Motor neuron (in vitro differentiated cells): ENCODE data around the gene WNT9B. TPM values are rescaled to one million over a fixed set of nuclear protein-coding genes. Genes with fewer than 3 reads are reported as not detected.

Experiments used
- ATAC-seq, 8 experiments: fragments of 200-7000 bp; cut with Tn5 transposase; replicated peaks in 6 of 8; 2 replicates each; pipeline ENCODE4 v1.8.0; 2021; ENCODE audit warnings: mild to moderate bottlenecking in 8 of 8, moderate library complexity in 8 of 8
- H3K27ac ChIP-seq, 2 donors: fragments of 250-450 bp; sonication (Bioruptor Pico); 2 replicates each; pipeline ENCODE4 v1.9.0; 2021; ENCODE audit warnings: antibody characterized with exemption in 2 of 2, mild to moderate bottlenecking in 2 of 2, moderate library complexity in 1 of 2
- H3K4me1 ChIP-seq, 2 donors: fragments of 250-450 bp; sonication (Bioruptor Pico); replicated peaks in 1 of 2; 2 replicates each; pipeline ENCODE4 v1.6.1; 2021; ENCODE audit warnings: antibody characterized with exemption in 2 of 2, mild to moderate bottlenecking in 2 of 2, moderate library complexity in 1 of 2
- H3K4me3 ChIP-seq, 5 donors: fragments of 250-450 bp; sonication (Bioruptor Pico); 2 replicates each; pipeline ENCODE4 v1.9.0; 2021; ENCODE audit warnings: antibody characterized with exemption in 5 of 5, mild to moderate bottlenecking in 5 of 5, moderate library complexity in 4 of 5
- WGBS, 10 experiments: fragments of 450-650 bp; shearing (Covaris generic); methylation state at CpG; one replicate each; pipeline ENCODE4 v1.0.0; 2022; 5-methylcytosine and 5-hydroxymethylcytosine counted together
- in situ Hi-C, 9 experiments: fragments of 400-800 bp; cut with MboI; loops; one replicate each; pipeline ENCODE4 v1.15.0; 2021; ENCODE audit warnings: low sequenced_read_pairs in 9 of 9, low pct_unique_long_range_greater_than_20kb in 2 of 9; ENCODE audit not compliant: unreplicated experiment in 9 of 9
- total RNA-seq, 8 experiments: library from RNA; unstranded; fragments of 300-600 nt; gene quantifications; 2 replicates each; pipeline versions ENCODE4 v1.2.3 to v1.2.4, GENCODE V29; 2022

Gene WNT9B
- total RNA-seq, 8 experiments from 2014 or later, result 0.14 to 1.4 (median 0.29) TPM; not detected in 2

GRCh38 chr17:46881015-46881414 lies 29.6 kb downstream of the WNT9B start:
- ATAC-seq, result no peak
- in situ Hi-C loops, result no loop called here
- H3K4me1 ChIP-seq, result no peaks in the 10 kb centered on the region
- 0 to 80% (median 30%) methylated on average over 1 to 4 of the region's 5 CpGs; no CpG with 5 or more reads in 5 of the 10 experiments for WGBS, 10 experiments
- no peak overlapping the region for H3K4me3 ChIP-seq
- no peak overlapping the region for H3K27ac ChIP-seq

- Histone ChIP-seq H3K4me3 (no peak overlapping the region), H3K27ac (no peak overlapping the region), H3K4me1 (no peaks in the 10 kb centered on the region)
- in situ Hi-C loops, result no loop called here
- 56 to 90% (median 88%) methylated on average over 3 to 6 of the region's 8 CpGs; no CpG with 5 or more reads in 7 of the 10 experiments for WGBS, 10 experiments
- no peak for ATAC-seq
Measured at GRCh38 chr17:46882666-46883065, 31.3 kb downstream of the WNT9B start.

GRCh38 chr17:46883871-46884520 lies 32.6 kb downstream of the WNT9B start:
- WGBS, 10 experiments, result 17% methylated on average over 1 of the region's 19 CpGs; no CpG with 5 or more reads in 8 of the 10 experiments
- Histone ChIP-seq H3K27ac (no peak overlapping the region), H3K4me3 (no peak overlapping the region), H3K4me1 (no peaks in the 10 kb centered on the region)
- peak in 5 of 8 experiments; percentile 41 to 62 (median 48) for ATAC-seq
- in situ Hi-C loops, result no loop called here

- Histone ChIP-seq H3K4me3 (no peak overlapping the region), H3K4me1 (no peaks in the 10 kb centered on the region), H3K27ac (no peak overlapping the region)
- in situ Hi-C loops, result no loop called here
- 15 to 100% (median 70%) methylated on average over 2 to 6 of the region's 7 CpGs; no CpG with 5 or more reads in 5 of the 10 experiments for WGBS, 10 experiments
- ATAC-seq, result no peak
Measured at GRCh38 chr17:46884552-46884951, 33.2 kb downstream of the WNT9B start.

GRCh38 chr17:46885415-46886309 lies 34.3 kb downstream of the WNT9B start:
- Histone ChIP-seq H3K4me3 (no peak overlapping the region), H3K4me1 (no peaks in the 10 kb centered on the region), H3K27ac (no peak overlapping the region)
- WGBS, 10 experiments, result 40 to 88% (median 65%) methylated on average over 1 to 8 of the region's 10 CpGs; no CpG with 5 or more reads in 4 of the 10 experiments
- no peak for ATAC-seq
- in situ Hi-C loops, result no loop called here

DNA sequence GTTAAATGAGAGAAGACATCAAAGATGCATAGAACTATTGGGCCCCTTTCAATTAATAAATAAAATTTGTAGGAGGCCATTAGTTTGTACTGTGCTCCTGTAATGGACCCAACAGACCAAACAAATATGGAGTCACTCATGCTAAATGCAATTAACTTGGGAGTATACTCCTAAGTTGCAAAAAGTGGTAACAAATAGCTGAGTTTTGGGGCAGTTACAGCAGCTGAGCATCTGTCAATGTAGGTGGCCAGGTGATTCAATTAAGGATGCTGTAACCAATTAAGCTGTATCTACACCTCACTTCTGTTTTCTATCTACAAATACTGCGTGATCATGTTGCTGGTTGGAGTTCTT lies 34.9 kb downstream of the WNT9B start:
- ATAC-seq, result no peak
- H3K4me1 ChIP-seq, result no peaks in the 10 kb centered on the region
- 0 to 83% (median 80%) methylated on average over 1 of the region's 1 CpG; no CpG with 5 or more reads in 4 of the 10 experiments for WGBS, 10 experiments
- H3K27ac ChIP-seq, result no peak overlapping the region
- H3K4me3 ChIP-seq, result no peak overlapping the region
- in situ Hi-C loops, result no loop called here

- in situ Hi-C loops, result no loop called here
- no peak for ATAC-seq
- H3K4me1 ChIP-seq, result no peaks in the 10 kb centered on the region
- no peak overlapping the region for H3K4me3 ChIP-seq
- 0 to 93% (median 71%) methylated on average over 1 to 2 of the region's 3 CpGs; no CpG with 5 or more reads in 5 of the 10 experiments for WGBS, 10 experiments
- no peak overlapping the region for H3K27ac ChIP-seq
Measured at GRCh38 chr17:46887717-46888116, 36.3 kb downstream of the WNT9B start.

- 0 to 67% (median 40%) methylated on average over 1 of the region's 1 CpG; no CpG with 5 or more reads in 5 of the 10 experiments for WGBS, 10 experiments
- H3K4me1 ChIP-seq, result no peaks in the 10 kb centered on the region
- no peak overlapping the region for H3K27ac ChIP-seq
- no peak overlapping the region for H3K4me3 ChIP-seq
- ATAC-seq, result no peak
- in situ Hi-C loops, result no loop called here
Measured at GRCh38 chr17:46888727-46889126, 37.3 kb downstream of the WNT9B start.

DNA sequence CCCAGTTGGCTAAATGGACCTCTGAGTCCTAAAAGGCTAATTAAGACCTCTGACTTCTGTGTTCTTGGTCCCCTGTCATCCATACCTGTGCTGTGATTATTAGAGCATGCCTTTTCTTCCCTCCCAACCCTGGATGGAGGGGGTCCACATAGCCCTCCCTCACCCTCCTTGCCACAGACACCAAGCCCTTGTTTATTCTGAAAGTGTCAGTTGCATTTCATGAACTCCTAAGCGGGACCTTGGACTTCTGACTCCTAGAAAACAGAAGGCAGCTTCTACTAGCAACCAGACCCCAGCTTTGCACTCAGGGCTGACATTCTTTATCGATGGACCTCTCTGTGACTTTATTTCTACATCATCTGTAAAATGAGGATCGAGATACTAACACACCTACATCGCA lies 38.1 kb downstream of the WNT9B start:
- in situ Hi-C loops, result no loop called here
- no peak for ATAC-seq
- 49 to 100% (median 84%) methylated on average over 1 to 4 of the region's 4 CpGs; no CpG with 5 or more reads in 3 of the 10 experiments for WGBS, 10 experiments
- no peak overlapping the region for H3K27ac ChIP-seq
- no peak overlapping the region for H3K4me3 ChIP-seq
- no peaks in the 10 kb centered on the region for H3K4me1 ChIP-seq

- no peak overlapping the region for H3K4me3 ChIP-seq
- no peaks in the 10 kb centered on the region for H3K4me1 ChIP-seq
- ATAC-seq, result peak in 1 of 8 experiments; percentile 18
- H3K27ac ChIP-seq, result no peak overlapping the region
- 0 to 71% (median 40%) methylated on average over 1 to 8 of the region's 13 CpGs; no CpG with 5 or more reads in 1 of the 10 experiments for WGBS, 10 experiments
- in situ Hi-C loops, result no loop called here
Measured at GRCh38 chr17:46889992-46890564, 38.7 kb downstream of the WNT9B start.

DNA sequence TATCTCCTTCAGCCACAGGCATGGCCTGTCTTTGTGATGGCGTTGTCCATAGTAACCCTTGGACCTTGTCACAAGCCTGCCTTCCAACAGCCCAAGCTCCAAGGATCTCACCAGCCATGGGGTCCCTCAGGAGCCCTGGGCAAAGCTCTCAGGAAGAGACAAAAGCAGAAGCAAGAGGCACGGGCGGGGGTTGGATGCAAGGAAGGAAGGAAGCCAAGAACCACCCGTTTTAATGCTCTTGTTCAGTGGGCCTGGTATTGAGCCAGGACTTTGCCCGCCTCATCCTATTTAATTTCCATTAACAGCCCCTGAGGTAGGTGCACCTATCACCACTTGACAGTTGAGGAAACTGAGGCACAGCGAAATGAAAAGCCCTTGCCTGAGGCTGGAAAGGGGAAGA lies 39.3 kb downstream of the WNT9B start:
- in situ Hi-C loops, result no loop called here
- Histone ChIP-seq H3K27ac (no peak overlapping the region), H3K4me3 (no peak overlapping the region), H3K4me1 (no peaks in the 10 kb centered on the region)
- 37 to 76% (median 68%) methylated on average over 4 to 6 of the region's 6 CpGs; no CpG with 5 or more reads in 6 of the 10 experiments for WGBS, 10 experiments
- ATAC-seq, result no peak

DNA sequence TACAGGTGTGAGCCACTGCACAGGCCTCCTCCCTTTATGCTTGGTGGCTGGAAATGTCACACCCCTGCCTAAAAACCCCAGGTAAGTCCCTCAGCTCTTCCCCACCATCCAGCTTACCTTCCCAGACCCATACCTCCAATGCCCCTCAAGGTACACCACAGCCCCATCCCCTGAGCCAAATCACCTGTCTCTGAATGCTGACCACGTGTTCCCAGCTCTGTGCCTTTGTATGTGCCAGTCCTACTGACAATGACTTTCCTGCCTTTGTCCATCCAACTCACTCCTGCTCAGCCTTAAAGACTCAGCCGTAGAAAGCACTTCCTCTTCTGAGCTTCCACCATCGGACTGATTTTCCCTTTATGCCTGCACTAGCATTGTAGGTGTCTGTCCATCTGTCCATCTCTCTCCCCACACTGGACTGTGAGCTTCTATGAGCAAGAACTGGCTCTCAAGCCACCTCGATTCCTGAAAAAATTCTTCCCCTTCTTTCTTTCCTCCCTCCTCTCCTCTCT lies 40.9 kb downstream of the WNT9B start:
- 0 to 89% (median 50%) methylated on average over 1 to 4 of the region's 4 CpGs; no CpG with 5 or more reads in 2 of the 10 experiments for WGBS, 10 experiments
- in situ Hi-C loops, result no loop called here
- ATAC-seq, result no peak
- Histone ChIP-seq H3K27ac (no peak overlapping the region), H3K4me3 (no peak overlapping the region), H3K4me1 (no peaks in the 10 kb centered on the region)

GRCh38 chr17:46894024-46894423 lies 42.6 kb downstream of the WNT9B start:
- Histone ChIP-seq H3K4me1 (no peaks in the 10 kb centered on the region), H3K4me3 (no peak overlapping the region), H3K27ac (no peak overlapping the region)
- in situ Hi-C loops, result no loop called here
- 39 to 96% (median 63%) methylated on average over 1 to 7 of the region's 9 CpGs; no CpG with 5 or more reads in 2 of the 10 experiments for WGBS, 10 experiments
- ATAC-seq, result no peak
